ENCODE measurements around the gene GET3.

The GET3 gene

GRCh38 chr19:12733369-12734214 is 3.7 kb upstream of the GET3 start:
- no peak for DNase-seq (ENCODE audit: low read depth)
- peak; percentile 42 for TF ChIP-seq CTCF (IDR thresholded peaks at IDR 0.05; ENCODE audit: control insufficient read depth, insufficient read depth, low read depth, low read length, missing control alignments)
- peak overlapping the region; percentile 89 for H3K4me3 ChIP-seq (ENCODE audit: control insufficient read depth, low read depth, low read length)

GRCh38 chr19:12737835-12738351 is 596 bp downstream of the GET3 start:
- no peak for DNase-seq (ENCODE audit: low read depth)
- H3K4me3 ChIP-seq (ENCODE audit: control insufficient read depth, low read depth, low read length), result peak overlapping the region; percentile 97
- no peak for TF ChIP-seq CTCF (IDR thresholded peaks at IDR 0.05; ENCODE audit: control insufficient read depth, insufficient read depth, low read depth, low read length, missing control alignments)

- H3K4me3 ChIP-seq (ENCODE audit: control insufficient read depth, low read depth, low read length), result no peak overlapping the region
- TF ChIP-seq CTCF (IDR thresholded peaks at IDR 0.05; ENCODE audit: control insufficient read depth, insufficient read depth, low read depth, low read length, missing control alignments), result no peak
- DNase-seq (ENCODE audit: low read depth), result no peak
Measured at GRCh38 chr19:12745166-12745897, 8.0 kb downstream of the GET3 start.

GRCh38 chr19:12748489-12748888 is 11.2 kb downstream of the GET3 start:
- H3K4me3 ChIP-seq (ENCODE audit: control insufficient read depth, low read depth, low read length), result no peak overlapping the region
- TF ChIP-seq CTCF (IDR thresholded peaks at IDR 0.05; ENCODE audit: control insufficient read depth, insufficient read depth, low read depth, low read length, missing control alignments), result no peak
- no peak for DNase-seq (ENCODE audit: low read depth)

- DNase-seq (ENCODE audit: low read depth), result no peak
- H3K4me3 ChIP-seq (ENCODE audit: control insufficient read depth, low read depth, low read length), result no peak overlapping the region
- no peak for TF ChIP-seq CTCF (IDR thresholded peaks at IDR 0.05; ENCODE audit: control insufficient read depth, insufficient read depth, low read depth, low read length, missing control alignments)
Measured at GRCh38 chr19:12749938-12750521, 12.7 kb downstream of the GET3 start.

- no peak for DNase-seq (ENCODE audit: low read depth)
- TF ChIP-seq CTCF (IDR thresholded peaks at IDR 0.05; ENCODE audit: control insufficient read depth, insufficient read depth, low read depth, low read length, missing control alignments), result no peak
- no peak overlapping the region for H3K4me3 ChIP-seq (ENCODE audit: control insufficient read depth, low read depth, low read length)
Measured at GRCh38 chr19:12750851-12751250, 13.6 kb downstream of the GET3 start.
